GM13976 (cell line): Measurements from ENCODE around the gene LRIG1.

Source experiments
- DNase-seq: peaks from one replicate; pipeline ENCODE4 v3.0.0; 2012; ENCODE audit warnings: low spot score
- in situ Hi-C: fragments of 300-500 bp; cut with MboI; formaldehyde crosslinking; loops from one replicate; pipeline ENCODE4 v1.12.0; 2022; ENCODE audit warnings: low sequenced_read_pairs, mixed read lengths, inconsistent platforms; ENCODE audit not compliant: unreplicated experiment
- TF ChIP-seq, protein P1 (sequence below): IDR thresholded peaks from 2 replicates; pipeline ENCODE4 v1.5.1; 2012; ENCODE audit warnings: borderline replicate concordance, mild to moderate bottlenecking; ENCODE audit not compliant: insufficient read depth; ENCODE audit errors: extremely low read depth, missing control alignments, control extremely low read depth

LRIG1 gene

DNA sequence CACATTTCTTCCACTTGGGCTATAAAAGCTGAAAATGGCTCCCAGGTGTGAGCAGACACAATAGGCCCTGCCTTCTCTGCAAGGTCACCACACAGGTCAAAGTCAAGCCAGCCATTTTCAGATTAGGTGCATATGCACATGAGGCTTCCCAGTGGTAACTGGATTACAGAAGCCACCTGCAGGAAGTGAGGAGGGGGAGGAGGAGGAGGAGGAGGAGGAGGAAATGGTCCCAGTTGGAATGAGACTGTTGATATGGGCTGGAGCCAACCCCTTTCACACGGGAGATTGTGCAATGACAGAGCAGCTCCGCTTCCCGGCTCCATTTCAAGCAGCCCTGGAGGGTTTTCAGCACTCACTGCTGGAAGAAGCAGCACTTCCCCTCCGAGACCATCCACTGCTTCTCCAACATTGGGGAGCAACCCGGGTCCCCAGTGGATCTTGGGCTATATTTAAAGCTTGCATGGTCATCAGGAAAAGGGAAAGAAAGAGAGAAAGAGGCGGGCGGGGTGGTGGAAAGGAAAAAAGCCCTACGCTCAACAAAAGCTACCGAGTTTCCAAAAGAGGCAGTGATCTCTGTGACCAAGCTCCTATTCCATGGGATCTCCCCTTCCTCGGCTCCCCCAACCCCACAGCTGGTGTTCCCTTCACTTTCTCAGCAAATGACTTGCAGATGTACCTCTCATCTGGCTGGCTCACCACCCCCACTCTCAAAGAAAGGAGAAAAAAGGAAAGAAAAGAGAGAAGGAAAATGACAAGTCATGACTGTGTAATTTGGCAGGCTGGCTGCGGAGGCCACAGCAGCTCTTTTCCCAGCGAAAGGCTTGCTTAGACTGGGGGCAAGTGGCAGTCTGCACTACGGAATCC lies 58.3 kb downstream of the LRIG1 start:
- in situ Hi-C loops: no loop called here
- TF ChIP-seq, protein P1, sequence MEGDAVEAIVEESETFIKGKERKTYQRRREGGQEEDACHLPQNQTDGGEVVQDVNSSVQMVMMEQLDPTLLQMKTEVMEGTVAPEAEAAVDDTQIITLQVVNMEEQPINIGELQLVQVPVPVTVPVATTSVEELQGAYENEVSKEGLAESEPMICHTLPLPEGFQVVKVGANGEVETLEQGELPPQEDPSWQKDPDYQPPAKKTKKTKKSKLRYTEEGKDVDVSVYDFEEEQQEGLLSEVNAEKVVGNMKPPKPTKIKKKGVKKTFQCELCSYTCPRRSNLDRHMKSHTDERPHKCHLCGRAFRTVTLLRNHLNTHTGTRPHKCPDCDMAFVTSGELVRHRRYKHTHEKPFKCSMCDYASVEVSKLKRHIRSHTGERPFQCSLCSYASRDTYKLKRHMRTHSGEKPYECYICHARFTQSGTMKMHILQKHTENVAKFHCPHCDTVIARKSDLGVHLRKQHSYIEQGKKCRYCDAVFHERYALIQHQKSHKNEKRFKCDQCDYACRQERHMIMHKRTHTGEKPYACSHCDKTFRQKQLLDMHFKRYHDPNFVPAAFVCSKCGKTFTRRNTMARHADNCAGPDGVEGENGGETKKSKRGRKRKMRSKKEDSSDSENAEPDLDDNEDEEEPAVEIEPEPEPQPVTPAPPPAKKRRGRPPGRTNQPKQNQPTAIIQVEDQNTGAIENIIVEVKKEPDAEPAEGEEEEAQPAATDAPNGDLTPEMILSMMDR: no peak
- no peak for DNase-seq

- in situ Hi-C loops: no loop called here
- TF ChIP-seq, protein P1: no peak
- DNase-seq: no peak
Observed at GRCh38 chr3:66441692-66442091, 59.1 kb downstream of the LRIG1 start.

DNA sequence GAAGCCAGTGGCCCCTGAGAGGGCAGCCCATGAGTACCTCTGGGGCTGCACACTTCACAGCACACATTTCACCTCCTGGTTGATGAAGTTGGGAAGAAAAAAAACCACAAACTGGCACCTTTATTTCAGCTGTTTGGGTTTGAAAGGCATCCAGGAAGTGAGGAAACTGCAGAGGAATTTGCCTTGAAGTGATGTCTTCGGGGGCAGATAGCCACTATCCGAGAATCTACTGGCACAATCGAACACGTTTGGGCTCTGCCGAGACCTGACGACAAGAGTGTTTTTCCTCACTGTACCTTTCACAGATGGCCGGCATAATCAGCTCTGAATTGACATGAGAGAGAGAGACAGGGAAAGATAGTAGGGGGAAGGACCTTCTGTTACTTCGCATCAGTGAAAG lies 59.7 kb downstream of the LRIG1 start:
- TF ChIP-seq, protein P1: no peak
- in situ Hi-C loops: no loop called here
- no peak for DNase-seq

GRCh38 chr3:66439666-66440344 lies 61.0 kb downstream of the LRIG1 start:
- in situ Hi-C loops: no loop called here
- TF ChIP-seq, protein P1: no peak
- DNase-seq: peak; percentile 51

DNA sequence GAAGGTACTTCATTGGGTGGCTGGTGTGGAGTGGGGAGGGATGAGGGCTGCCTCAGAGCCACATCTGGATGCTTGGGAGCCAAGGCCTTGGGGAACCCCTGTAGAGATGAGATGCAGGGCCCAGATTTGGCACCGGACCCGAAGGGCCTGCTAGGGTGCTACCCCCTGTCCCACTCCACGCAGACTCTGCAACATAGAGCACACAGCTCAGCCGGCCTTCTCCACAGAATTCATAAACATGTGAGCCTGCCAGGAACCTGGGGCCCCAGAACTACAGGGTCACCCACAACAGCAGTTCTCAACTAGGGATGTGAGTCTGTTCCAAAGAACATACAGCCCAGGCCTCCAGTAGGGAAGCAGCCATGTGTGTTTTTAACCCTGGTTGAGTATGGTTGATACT lies 62.8 kb downstream of the LRIG1 start:
- in situ Hi-C loops: no loop called here
- no peak for DNase-seq
- TF ChIP-seq, protein P1: no peak

- TF ChIP-seq, protein P1: no peak
- DNase-seq: no peak
- in situ Hi-C loops: no loop called here
Observed at GRCh38 chr3:66437341-66437929, 63.4 kb downstream of the LRIG1 start.
